Measurements from ENCODE around the gene JAZF1. TPM values are rescaled to one million over a fixed set of nuclear protein-coding genes. Genes with fewer than 3 reads are reported as not detected.

The JAZF1 gene
- total and polyA plus RNA-seq, 10 of the 15 experiments (the other 5 are each of a cell fraction or from before 2014, with no cell fraction given), result 0.04 to 0.82 (median 0.15) TPM; not detected in 3

DNA sequence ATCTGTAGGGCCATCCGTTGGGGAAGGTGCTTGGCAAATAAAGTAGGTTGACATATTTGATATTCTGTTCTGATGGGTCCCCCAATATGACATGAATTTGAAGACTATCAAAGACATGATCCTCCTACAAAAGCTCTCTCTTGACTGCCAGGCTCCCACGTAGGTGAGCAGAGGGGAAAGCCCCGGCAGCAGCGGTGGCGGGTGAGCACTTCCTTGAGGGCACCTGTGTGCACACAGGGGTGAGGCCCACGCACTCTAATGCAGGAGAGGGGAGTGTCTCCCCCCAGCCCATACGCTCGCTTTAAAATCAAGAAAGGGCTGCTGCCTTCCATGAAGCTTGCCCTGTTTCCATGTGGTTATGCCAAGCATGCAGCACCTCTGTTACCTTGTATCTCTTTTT lies 340.3 kb downstream of the JAZF1 start (continued):
- TF ChIP-seq CUX1 (IDR thresholded peaks at IDR 0.05; ENCODE audit: insufficient replicate concordance, low read depth, low read length), result no peak
- TF ChIP-seq LARP7 (IDR thresholded peaks at IDR 0.05), result no peak
- no peak for TF ChIP-seq ZNF24 (IDR thresholded peaks at IDR 0.05)
- TF ChIP-seq RUNX3 (IDR thresholded peaks at IDR 0.05; ENCODE audit: low read length), result no peak
- TF ChIP-seq PRDM15 (CRISPR knock-in tag; IDR thresholded peaks at IDR 0.05), result no peak
- TF ChIP-seq NFIC (IDR thresholded peaks at IDR 0.05; ENCODE audit: low read depth, low read length), result no peak
- no peak for TF ChIP-seq CHD1 (IDR thresholded peaks at IDR 0.05; ENCODE audit: low read depth, low read length)
- no peak for TF ChIP-seq ELK1 (IDR thresholded peaks at IDR 0.05; ENCODE audit: low read depth, low read length)
- no peak for TF ChIP-seq BACH1 (IDR thresholded peaks at IDR 0.05; ENCODE audit: borderline replicate concordance)
- no peak for TF ChIP-seq FOXK2 (IDR thresholded peaks at IDR 0.05)
